GM21360 (cell line): ENCODE results near the gene TBCD.
"Not testable (repeated sequence)": the region's sequence is repeated elsewhere in the genome, so short reads cannot be mapped to it uniquely, and the experiment has no call there.

Experiments
- ATAC-seq: cut with Tn5 transposase; IDR thresholded peaks from one replicate; pipeline ENCODE4 v1.9.1; 2021; ENCODE audit warnings: mild to moderate bottlenecking, moderate library complexity; ENCODE audit not compliant: unreplicated experiment

The TBCD gene

GRCh38 chr17:82726427-82726826, 25.4 kb upstream of the TBCD start:
- ATAC-seq: no peak

- ATAC-seq: no peak
These were observed 22.2 kb upstream of the TBCD start for GRCh38 chr17:82729479-82730260.

- no peak for ATAC-seq
These were observed 19.6 kb upstream of the TBCD start for GRCh38 chr17:82732118-82732743.

GRCh38 chr17:82734987-82735866, 16.6 kb upstream of the TBCD start, which contains the start of gene FN3K:
FN3K (plus strand) TSS chr17:82735615; CDS start chr17:82735637, 22 bp downstream.
- no peak for ATAC-seq

- ATAC-seq: no peak
These were observed 15.2 kb upstream of the TBCD start for GRCh38 chr17:82736511-82737185.

GRCh38 chr17:82737967-82738877, 13.6 kb upstream of the TBCD start:
- ATAC-seq: no peak

- ATAC-seq: no peak
These were observed 10.7 kb upstream of the TBCD start for GRCh38 chr17:82740906-82741759.

- no peak for ATAC-seq
These were observed 8.3 kb upstream of the TBCD start for GRCh38 chr17:82743344-82744219.

- ATAC-seq: not testable (repeated sequence)
These were observed 7.1 kb upstream of the TBCD start for GRCh38 chr17:82744736-82745135.

GRCh38 chr17:82745524-82745923, 6.3 kb upstream of the TBCD start:
- no peak for ATAC-seq

GRCh38 chr17:82748756-82749155, 3.1 kb upstream of the TBCD start:
- no peak for ATAC-seq

GRCh38 chr17:82750241-82750908, 1.5 kb upstream of the TBCD start:
- ATAC-seq: no peak

GRCh38 chr17:82751171-82751570, 694 bp upstream of the TBCD start:
- ATAC-seq: peak; percentile 27

- peak; percentile 17 for ATAC-seq
These were observed 721 bp downstream of the TBCD start for GRCh38 chr17:82752371-82753200.

GRCh38 chr17:82753201-82753464, 1.3 kb downstream of the TBCD start:
- no peak for ATAC-seq

- no peak for ATAC-seq
These were observed 2.7 kb downstream of the TBCD start for GRCh38 chr17:82754297-82755208.
